H1 (cell line): ENCODE results near the gene PPP2R2B. TPM values are rescaled to one million over a fixed set of nuclear protein-coding genes. Genes with fewer than 3 reads are reported as not detected.

Experiments used
- CTCF ChIA-PET: fragments of 300-600 bp; sonication (Branson Sonifier 250); formaldehyde crosslinking; loops from one replicate; lab custom pipeline; 2021; ENCODE audit not compliant: partially characterized antibody; lab: Charles Lee
- POLR2A ChIA-PET: fragments of 300-600 bp; sonication (Branson Sonifier 250); formaldehyde crosslinking; loops from one replicate; lab custom pipeline; 2021; ENCODE audit warnings: inconsistent platforms; ENCODE audit not compliant: partially characterized antibody; lab: Charles Lee
- DNase-seq, 2 experiments: peaks; one replicate each; pipeline versions ENCODE4 v3.0.0 to v3.0.0-alpha.2; 2010 to 2022; ENCODE audit warnings: low spot score in 2 of 2, low read depth in 1 of 2, mixed read lengths in 1 of 2
- FAIRE-seq: peaks from 2 replicates; lab custom pipeline; 2011; peaks lifted over from hg19 to GRCh38; lab: Jason Lieb, UNC
- H2AFZ ChIP-seq: 2 replicates; pipeline ENCODE4 v1.8.1; 2012; ENCODE audit warnings: low read length, inconsistent platforms
- H2AK5ac ChIP-seq: 2 replicates; pipeline ENCODE4 v1.6.1; 2013; ENCODE audit warnings: low read depth, low read length
- H2BK120ac ChIP-seq: replicated peaks from 2 replicates; pipeline ENCODE3; 2013; ENCODE audit warnings: low read depth, low read length, inconsistent platforms
- H2BK12ac ChIP-seq: 2 replicates; pipeline ENCODE4 v1.6.1; 2013; ENCODE audit warnings: low read depth, low read length
- H2BK15ac ChIP-seq: 2 replicates; pipeline ENCODE4 v1.6.1; 2013; ENCODE audit warnings: low read length
- H2BK20ac ChIP-seq: 2 replicates; pipeline ENCODE4 v1.6.1; 2013; ENCODE audit warnings: low read length
- H2BK5ac ChIP-seq: 2 replicates; pipeline ENCODE4 v1.6.1; 2013; ENCODE audit warnings: low read depth, low read length
- H3K14ac ChIP-seq: 2 replicates; pipeline ENCODE4 v1.6.1; 2013; ENCODE audit warnings: inconsistent platforms; ENCODE audit not compliant: insufficient read length
- H3K18ac ChIP-seq: 2 replicates; pipeline ENCODE4 v1.6.1; 2013; ENCODE audit warnings: low read length; ENCODE audit errors: extremely low read depth
- H3K23ac ChIP-seq: 2 replicates; pipeline ENCODE4 v1.6.1; 2013; ENCODE audit warnings: inconsistent platforms; ENCODE audit not compliant: insufficient read length
- H3K23me2 ChIP-seq: 2 replicates; pipeline ENCODE4 v1.6.1; 2013; ENCODE audit warnings: low read depth, low read length
- H3K27ac ChIP-seq: 2 replicates; pipeline ENCODE4 v1.6.1; 2011; ENCODE audit warnings: low read depth, low read length, inconsistent platforms
- H3K27me3 ChIP-seq, 4 experiments: replicated peaks in 1 of 4; 1 replicate in 1 of 4; 2 replicates in 3 of 4; pipeline versions ENCODE4 v1.6.1 to v1.8.1; 2011 to 2013; ENCODE audit warnings: low read length in 3 of 4, mild to moderate bottlenecking in 3 of 4, inconsistent platforms in 2 of 4, mixed read lengths in 2 of 4, moderate library complexity in 1 of 4; ENCODE audit not compliant: control insufficient read depth in 3 of 4, insufficient read depth in 3 of 4; ENCODE audit errors: extremely low read depth in 1 of 4
- H3K36me3 ChIP-seq, 4 experiments: 2 replicates each; pipeline versions ENCODE4 v1.6.1 to v1.8.1; 2011 to 2013; ENCODE audit warnings: mild to moderate bottlenecking in 4 of 4, low read length in 3 of 4, moderate library complexity in 2 of 4, control low read depth in 1 of 4, inconsistent platforms in 1 of 4; ENCODE audit not compliant: insufficient read depth in 4 of 4, control insufficient read depth in 2 of 4
- H3K4ac ChIP-seq: replicated peaks from 2 replicates; pipeline ENCODE3; 2013; ENCODE audit warnings: low read length, low read depth, mixed read lengths, inconsistent platforms; ENCODE audit not compliant: insufficient read length
- H3K4me1 ChIP-seq, 4 experiments: replicated peaks in 1 of 4; 1 replicate in 1 of 4; 2 replicates in 3 of 4; pipeline versions ENCODE4 v1.6.1 to v1.8.1; 2011 to 2013; ENCODE audit warnings: low read length in 3 of 4, inconsistent platforms in 2 of 4, mixed read lengths in 1 of 4; ENCODE audit not compliant: insufficient read depth in 4 of 4, control insufficient read depth in 3 of 4
- H3K4me2 ChIP-seq, 2 experiments: 2 replicates each; pipeline versions ENCODE4 v1.6.1 to v1.8.1; 2011 to 2013; ENCODE audit warnings: low read depth in 2 of 2, low read length in 2 of 2, control low read depth in 1 of 2, inconsistent platforms in 1 of 2, mild to moderate bottlenecking in 1 of 2; ENCODE audit not compliant: insufficient read depth in 1 of 2
- H3K4me3 ChIP-seq, 4 experiments: fragments of 200-600, 300-600 bp in 1 of 4; sonication (generic), shearing (Covaris generic), sonication (Bioruptor Twin) in 1 of 4; 2 replicates each; pipeline versions ENCODE4 v1.5.1 to v1.8.1; 2011 to 2016; ENCODE audit warnings: low read length in 4 of 4, low read depth in 3 of 4, control low read depth in 2 of 4, inconsistent platforms in 2 of 4, mild to moderate bottlenecking in 2 of 4, mixed read lengths in 1 of 4, moderate library complexity in 1 of 4; ENCODE audit not compliant: insufficient read depth in 2 of 4; ENCODE audit errors: extremely low read depth in 1 of 4
- H3K56ac ChIP-seq: replicated peaks from 2 replicates; pipeline ENCODE3; 2013; ENCODE audit warnings: low read depth, mild to moderate bottlenecking, mixed read lengths, low read length, inconsistent platforms; ENCODE audit not compliant: insufficient read length
- H3K79me1 ChIP-seq: 2 replicates; pipeline ENCODE4 v1.6.1; 2013; ENCODE audit warnings: low read depth, low read length, control low read depth
- H3K79me2 ChIP-seq, 2 experiments: 2 replicates each; pipeline versions ENCODE4 v1.6.1 to v1.8.1; 2012 to 2013; ENCODE audit warnings: low read length in 2 of 2, mild to moderate bottlenecking in 2 of 2, inconsistent platforms in 1 of 2; ENCODE audit not compliant: insufficient read depth in 2 of 2, control insufficient read depth in 1 of 2
- H3K9ac ChIP-seq, 4 experiments: replicated peaks in 1 of 4; 1 replicate in 1 of 4; 2 replicates in 3 of 4; pipeline versions ENCODE4 v1.6.1 to v1.8.1; 2011 to 2013; ENCODE audit warnings: low read depth in 3 of 4, low read length in 3 of 4, control low read depth in 2 of 4, mild to moderate bottlenecking in 2 of 4, moderate library complexity in 2 of 4, inconsistent platforms in 1 of 4; ENCODE audit errors: extremely low read depth in 1 of 4
- H3K9me3 ChIP-seq, 2 experiments: 2 replicates each; pipeline versions ENCODE4 v1.6.1 to v1.8.1; 2012 to 2013; ENCODE audit warnings: mild to moderate bottlenecking in 2 of 2, moderate library complexity in 2 of 2, control low read depth in 1 of 2, inconsistent platforms in 1 of 2, low read depth in 1 of 2, low read length in 1 of 2, mixed read lengths in 1 of 2; ENCODE audit not compliant: insufficient read depth in 2 of 2
- H4K20me1 ChIP-seq, 2 experiments: replicated peaks in 1 of 2; 2 replicates each; pipeline versions ENCODE3 to v1.8.1; 2011 to 2013; ENCODE audit warnings: inconsistent platforms in 2 of 2, low read length in 2 of 2, mild to moderate bottlenecking in 1 of 2; ENCODE audit not compliant: insufficient read depth in 2 of 2, control insufficient read depth in 1 of 2
- H4K5ac ChIP-seq: 2 replicates; pipeline ENCODE4 v1.6.1; 2013; ENCODE audit warnings: low read length, low read depth, mixed read lengths, inconsistent platforms; ENCODE audit not compliant: insufficient read length
- H4K8ac ChIP-seq: 2 replicates; pipeline ENCODE4 v1.8.0; 2013; ENCODE audit warnings: mild to moderate bottlenecking, moderate library complexity, low read length, inconsistent platforms; ENCODE audit not compliant: insufficient read depth; ENCODE audit errors: extremely low read depth
- H4K91ac ChIP-seq: replicated peaks from 2 replicates; pipeline ENCODE3; 2013; ENCODE audit warnings: low read length, mixed read lengths, inconsistent platforms; ENCODE audit not compliant: insufficient read length
- CEBPB ChIP-seq: IDR thresholded peaks from 2 replicates; pipeline ENCODE4 v1.6.1; 2012; ENCODE audit warnings: low read depth, low read length
- CHD2 ChIP-seq: IDR thresholded peaks from 2 replicates; pipeline ENCODE4 v1.6.1; 2012; ENCODE audit warnings: low read length, improper control_type of control experiment
- EGR1 ChIP-seq: IDR thresholded peaks from 2 replicates; pipeline ENCODE4 v1.6.1; 2011; ENCODE audit warnings: low read depth, low read length, borderline replicate concordance
- NRF1 ChIP-seq: IDR thresholded peaks from 2 replicates; pipeline ENCODE4 v1.6.1; 2011; ENCODE audit warnings: mild to moderate bottlenecking, low read depth, low read length, improper control_type of control experiment
- POU5F1 ChIP-seq: IDR thresholded peaks from 2 replicates; pipeline ENCODE4 v1.6.1; 2011; ENCODE audit warnings: low read depth, mild to moderate bottlenecking, low read length, moderate library complexity
- RXRA ChIP-seq: IDR thresholded peaks from 2 replicates; pipeline ENCODE4 v1.6.1; 2011; ENCODE audit warnings: low read depth, mild to moderate bottlenecking, low read length, moderate library complexity; ENCODE audit not compliant: insufficient read depth
- SIN3A ChIP-seq, 2 experiments: IDR thresholded peaks in 1 of 2; conservative IDR thresholded peaks in 1 of 2; 2 replicates each; pipeline ENCODE4 v1.6.1; 2011 to 2012; ENCODE audit warnings: low read length in 2 of 2, improper control_type of control experiment in 1 of 2, low read depth in 1 of 2, mild to moderate bottlenecking in 1 of 2
- TAF7 ChIP-seq: optimal IDR thresholded peaks from 2 replicates; pipeline ENCODE3; 2011; ENCODE audit warnings: low read depth, mild to moderate bottlenecking, inconsistent platforms, low read length, moderate library complexity, borderline replicate concordance
- WGBS, 2 experiments: shearing (Covaris generic) in 1 of 2; methylation state at CpG; one replicate each; pipeline versions ENCODE4 v1.1.6 to v1.1.7; 2013 to 2015; ENCODE audit warnings: low lambda C conversion rate in 2 of 2, mixed read lengths in 2 of 2, inconsistent platforms in 1 of 2, low coverage in 1 of 2, missing lambda C conversion rate in 1 of 2; ENCODE audit not compliant: insufficient replicate concordance in 2 of 2, insufficient coverage in 1 of 2, insufficient read length in 1 of 2; ENCODE audit errors: extremely low coverage in 1 of 2, missing lambda C conversion rate in 1 of 2; 5-methylcytosine and 5-hydroxymethylcytosine counted together
- polyA plus RNA-seq, 7 experiments: library from polyadenylated mRNA; depleted of rRNA in 3 of 7; stranded (reverse) in 5 of 7; unstranded in 2 of 7; fragments of >200 nt in 5 of 7; fragments of 200-250 nt in 2 of 7; gene quantifications; 1 replicate in 5 of 7; 2 replicates in 1 of 7; 4 replicates in 1 of 7; pipeline versions ENCODE4 v1.2.1 to v1.2.3, GENCODE V29; 2011 to 2013; ENCODE audit warnings: missing spikeins in 2 of 7, mixed read lengths in 2 of 7
- total RNA-seq: library from RNA; stranded (reverse); fragmentation: NEBNext Ultra II Directional; extraction: Animal tissue kit (Norgen Biotek cat#: 25700); gene quantifications from 2 replicates; pipeline ENCODE4 v1.2.1, GENCODE V29; 2021
- TF ChIP-seq, protein P1 (sequence below): IDR thresholded peaks from 2 replicates; pipeline ENCODE4 v1.6.1; 2012; ENCODE audit warnings: inconsistent platforms

The PPP2R2B gene
- total and polyA plus RNA-seq, 2 of the 8 experiments (the other 6 are each of a cell fraction or from before 2014, with no cell fraction given) = 21.1 to 37.1 TPM

DNA sequence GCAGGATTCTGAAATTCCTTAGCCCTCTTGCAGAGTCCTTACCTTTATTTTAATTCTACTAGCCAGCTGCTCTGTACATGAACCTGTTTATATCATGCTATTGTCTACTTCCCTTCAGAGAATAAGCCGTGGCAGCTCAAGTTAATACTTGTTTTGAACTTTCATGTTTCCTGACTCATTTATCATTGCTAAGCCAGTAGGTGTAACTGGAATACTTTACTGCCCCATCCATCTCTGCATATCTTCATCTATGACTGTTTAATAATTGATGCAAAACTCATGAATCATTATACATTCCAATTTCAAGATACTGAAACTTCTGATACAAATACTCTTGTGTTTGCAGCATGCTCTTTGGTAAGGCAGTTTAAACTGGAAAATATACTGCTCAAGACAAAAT, 174.7 kb downstream of the PPP2R2B start:
- Histone ChIP-seq H2AK5ac (no peak overlapping the region), H2BK15ac (no peak overlapping the region), H3K14ac (no peak overlapping the region), H3K4me2 (no peak overlapping the region), H3K4me1 (peaks cover 0 to 7% (median 5%) of the 10 kb centered on the region in 4 experiments; a peak in 6 of 7 replicates), H4K20me1 (no peaks in the 10 kb centered on the region), H3K18ac (no peak overlapping the region), H3K23ac (no peak overlapping the region), H4K5ac (no peak overlapping the region), H2BK5ac (no peak overlapping the region), H3K36me3 (no peaks in the 10 kb centered on the region), H3K4me3 (no peak overlapping the region), H2BK20ac (no peak overlapping the region), H3K79me2 (no peaks in the 10 kb centered on the region), H4K8ac (no peak overlapping the region), H2BK12ac (no peak overlapping the region), H4K91ac (no peak overlapping the region), H3K9me3 (no peaks in the 10 kb centered on the region), H2BK120ac (no peak overlapping the region), H3K56ac (no peak overlapping the region), H3K27me3 (no peaks in the 10 kb centered on the region), H3K9ac (no peak overlapping the region), H3K4ac (no peak overlapping the region), H3K23me2 (no peaks in the 10 kb centered on the region), H3K27ac (no peak overlapping the region), H3K79me1 (no peaks in the 10 kb centered on the region), H2AFZ (no peak overlapping the region)
- ChIA-PET CTCF (no interaction called here), POLR2A (no interaction called here)
- DNase-seq = no peak
- TF ChIP-seq RXRA = no peak
- no peak for TF ChIP-seq EGR1
- TF ChIP-seq TAF7 = no peak
- no peak for TF ChIP-seq NRF1
- no peak for TF ChIP-seq CEBPB
- no peak for TF ChIP-seq CHD2
- TF ChIP-seq POU5F1 = no peak
- TF ChIP-seq, protein P1, sequence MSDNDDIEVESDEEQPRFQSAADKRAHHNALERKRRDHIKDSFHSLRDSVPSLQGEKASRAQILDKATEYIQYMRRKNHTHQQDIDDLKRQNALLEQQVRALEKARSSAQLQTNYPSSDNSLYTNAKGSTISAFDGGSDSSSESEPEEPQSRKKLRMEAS = no peak
- no peak for TF ChIP-seq SIN3A (conservative IDR thresholded peaks at IDR 0.05 in 1 of 2, IDR thresholded peaks at IDR 0.05 in 1 of 2; ENCODE audit: low read depth in 1 of 2, low read length in 2 of 2)
- no peak for FAIRE-seq
- 100% methylated on average over 1 of the region's 1 CpG; no CpG with 5 or more reads in 1 of the 2 experiments for WGBS, 2 experiments
